Measurements from ENCODE around the gene LRMDA. TPM values are rescaled to one million over a fixed set of nuclear protein-coding genes. Genes with fewer than 3 reads are reported as not detected.

Gene LRMDA
- total RNA-seq, 1 experiment from 2014 or later, result 1.2 TPM

GRCh38 chr10:75950997-75951589 lies 519.7 kb downstream of the LRMDA start:
- intact Hi-C loops (cut with micrococcal nuclease), result no loop called here
- CTCF ChIA-PET, result no interaction called here

GRCh38 chr10:75951627-75952026 lies 520.2 kb downstream of the LRMDA start:
- H3K4me1 ChIP-seq (ENCODE audit: insufficient read depth, low read length), result no peaks in the 10 kb centered on the region
- H3K9ac ChIP-seq (ENCODE audit: low read length), result no peak overlapping the region
- H3K27me3 ChIP-seq (ENCODE audit: low read length), result peaks cover 75% of the 10 kb centered on the region
- TF ChIP-seq EZH2phosphoT487 (IDR thresholded peaks at IDR 0.05; ENCODE audit: borderline replicate concordance, low read length), result no peak
- no peak for TF ChIP-seq CTCF (conservative IDR thresholded peaks at IDR 0.05; ENCODE audit: low read depth, low read length)
- TF ChIP-seq EZH2 (IDR thresholded peaks at IDR 0.05; ENCODE audit: low read length, unreplicated experiment), result no peak
- ChIA-PET CTCF (no interaction called here), POLR2A (ENCODE audit: unreplicated experiment) (no interaction called here)
- no peaks in the 10 kb centered on the region for H3K9me2 ChIP-seq (replicated peaks; ENCODE audit: low read length)
- intact Hi-C loops (cut with micrococcal nuclease), result no loop called here
- H4K20me1 ChIP-seq (ENCODE audit: low read length), result no peaks in the 10 kb centered on the region
- H3K79me2 ChIP-seq (ENCODE audit: low read length), result no peaks in the 10 kb centered on the region
- H3K27ac ChIP-seq (ENCODE audit: low read length), result no peak overlapping the region
- no peak overlapping the region for H3K4me2 ChIP-seq (ENCODE audit: low read length)
- no TSS peak for BruUV-seq (replicated peaks)
- H3K4me3 ChIP-seq (ENCODE audit: low read length), result no peak overlapping the region
- no peak overlapping the region for H2AFZ ChIP-seq (ENCODE audit: low read length)
- H3F3A ChIP-seq (ENCODE audit: low read length, unreplicated experiment), result no peaks in the 10 kb centered on the region
- DNase-seq (no peak), ATAC-seq (no peak)
- no peaks in the 10 kb centered on the region for H3K36me3 ChIP-seq (ENCODE audit: low read depth, low read length)
- H3K9me3 ChIP-seq (ENCODE audit: low read length), result no peaks in the 10 kb centered on the region

More at GRCh38 chr10:75950997-75951589, 519.7 kb downstream of the LRMDA start:
- TF ChIP-seq EZH2phosphoT487 (IDR thresholded peaks at IDR 0.05; ENCODE audit: borderline replicate concordance, low read length) (peak; percentile 28; the same call in 1 of the 2 replicates), CTCF (conservative IDR thresholded peaks at IDR 0.05; ENCODE audit: low read depth, low read length) (no peak), EZH2 (IDR thresholded peaks at IDR 0.05; ENCODE audit: low read length, unreplicated experiment) (peak; percentile 36)
- DNase-seq, result no peak
- Histone ChIP-seq H3K4me1 (ENCODE audit: insufficient read depth, low read length) (no peaks in the 10 kb centered on the region), H3K27me3 (ENCODE audit: low read length) (peaks cover 77% of the 10 kb centered on the region), H3K9me2 (replicated peaks; ENCODE audit: low read length) (no peaks in the 10 kb centered on the region), H3K79me2 (ENCODE audit: low read length) (no peaks in the 10 kb centered on the region), H3K4me3 (ENCODE audit: low read length) (no peak overlapping the region), H2AFZ (ENCODE audit: low read length) (no peak overlapping the region), H3K36me3 (ENCODE audit: low read depth, low read length) (no peaks in the 10 kb centered on the region), H3F3A (ENCODE audit: low read length, unreplicated experiment) (no peaks in the 10 kb centered on the region), H3K9me3 (ENCODE audit: low read length) (no peaks in the 10 kb centered on the region), H4K20me1 (ENCODE audit: low read length) (no peaks in the 10 kb centered on the region), H3K27ac (ENCODE audit: low read length) (no peak overlapping the region), H3K4me2 (ENCODE audit: low read length) (no peak overlapping the region), H3K9ac (ENCODE audit: low read length) (no peak overlapping the region)
- POLR2A ChIA-PET (ENCODE audit: unreplicated experiment), result no interaction called here
- BruUV-seq (replicated peaks), result no TSS peak
- no peak for ATAC-seq

- no peaks in the 10 kb centered on the region for H3K9me3 ChIP-seq (ENCODE audit: low read length)
- no peak overlapping the region for H3K4me3 ChIP-seq (ENCODE audit: low read length)
- no peak overlapping the region for H2AFZ ChIP-seq (ENCODE audit: low read length)
- no peak overlapping the region for H3K27ac ChIP-seq (ENCODE audit: low read length)
- ATAC-seq, result no peak
- H3F3A ChIP-seq (ENCODE audit: low read length, unreplicated experiment), result no peaks in the 10 kb centered on the region
- no peak overlapping the region for H3K4me2 ChIP-seq (ENCODE audit: low read length)
- intact Hi-C loops (cut with micrococcal nuclease), result no loop called here
- TF ChIP-seq CTCF (conservative IDR thresholded peaks at IDR 0.05; ENCODE audit: low read depth, low read length) (no peak), EZH2 (IDR thresholded peaks at IDR 0.05; ENCODE audit: low read length, unreplicated experiment) (peak; percentile 67), EZH2phosphoT487 (IDR thresholded peaks at IDR 0.05; ENCODE audit: borderline replicate concordance, low read length) (0 out of 2 replicates have a peak, but pooled peaks have one; percentile 40)
- ChIA-PET CTCF (no interaction called here), POLR2A (ENCODE audit: unreplicated experiment) (no interaction called here)
- H3K79me2 ChIP-seq (ENCODE audit: low read length), result no peaks in the 10 kb centered on the region
- H3K9me2 ChIP-seq (replicated peaks; ENCODE audit: low read length), result no peaks in the 10 kb centered on the region
- no peaks in the 10 kb centered on the region for H4K20me1 ChIP-seq (ENCODE audit: low read length)
- H3K36me3 ChIP-seq (ENCODE audit: low read depth, low read length), result no peaks in the 10 kb centered on the region
- peaks cover 75% of the 10 kb centered on the region for H3K27me3 ChIP-seq (ENCODE audit: low read length)
- no peak overlapping the region for H3K9ac ChIP-seq (ENCODE audit: low read length)
- DNase-seq, result no peak
- no TSS peak for BruUV-seq (replicated peaks)
- H3K4me1 ChIP-seq (ENCODE audit: insufficient read depth, low read length), result no peaks in the 10 kb centered on the region
Measured at GRCh38 chr10:75952093-75952492, 520.7 kb downstream of the LRMDA start.
